RWPE2 (cell line): Measurements from ENCODE around the gene KRTAP10-9.

Source experiments
- ATAC-seq: fragments of 200-7000 bp; cut with Tn5 transposase; 3 replicates; pipeline ENCODE4 v1.9.1; 2021; ENCODE audit warnings: low read depth
- DNase-seq: peaks from one replicate; pipeline ENCODE4 v3.0.0-alpha.2; 2020; ENCODE audit warnings: low spot score
- H3K27ac ChIP-seq: fragments of 450-650 bp; 2 replicates; pipeline ENCODE4 v1.5.1; 2017; ENCODE audit warnings: mild to moderate bottlenecking; ENCODE audit not compliant: poor library complexity, severe bottlenecking
- H3K27me3 ChIP-seq: fragments of 250-450 bp; sonication (Bioruptor Pico); 2 replicates; pipeline ENCODE4 v1.5.1; 2021; ENCODE audit warnings: mild to moderate bottlenecking, moderate library complexity; ENCODE audit not compliant: insufficient read depth, poor library complexity, severe bottlenecking
- H3K36me3 ChIP-seq: fragments of 250-450 bp; sonication (Bioruptor Pico); 2 replicates; pipeline ENCODE4 v1.5.1; 2020; ENCODE audit warnings: low read depth, mild to moderate bottlenecking, moderate library complexity
- H3K4me1 ChIP-seq: fragments of 250-450 bp; sonication (Bioruptor Pico); 2 replicates; pipeline ENCODE4 v1.5.1; 2021; ENCODE audit warnings: mild to moderate bottlenecking, moderate library complexity; ENCODE audit not compliant: insufficient read depth, poor library complexity, severe bottlenecking
- H3K4me3 ChIP-seq: fragments of 250-450 bp; sonication (Bioruptor Pico); 2 replicates; pipeline ENCODE4 v1.5.1; 2021; ENCODE audit warnings: mild to moderate bottlenecking, moderate library complexity; ENCODE audit not compliant: severe bottlenecking
- H3K9me3 ChIP-seq: fragments of 250-450 bp; sonication (Bioruptor Pico); 2 replicates; pipeline ENCODE4 v1.5.1; 2021; ENCODE audit warnings: mild to moderate bottlenecking, moderate library complexity; ENCODE audit not compliant: severe bottlenecking
- CTCF ChIP-seq: fragments of 450-650 bp; IDR thresholded peaks from one replicate; pipeline ENCODE4 v1.5.1; 2017; ENCODE audit warnings: mild to moderate bottlenecking, moderate library complexity; ENCODE audit not compliant: poor library complexity, severe bottlenecking

KRTAP10-9 gene

GRCh38 chr21:44581158-44581557 is 45.7 kb upstream of the KRTAP10-9 start:
- ATAC-seq (no peak), DNase-seq (no peak)
- Histone ChIP-seq H3K27me3 (peaks cover 7% of the 10 kb centered on the region), H3K36me3 (no peaks in the 10 kb centered on the region), H3K4me1 (no peaks in the 10 kb centered on the region), H3K27ac (no peak overlapping the region), H3K9me3 (peaks cover 10% of the 10 kb centered on the region), H3K4me3 (no peak overlapping the region)
- no peak for TF ChIP-seq CTCF

- Histone ChIP-seq H3K4me1 (no peaks in the 10 kb centered on the region), H3K4me3 (no peak overlapping the region), H3K36me3 (no peaks in the 10 kb centered on the region), H3K27me3 (peaks cover 11% of the 10 kb centered on the region), H3K9me3 (peaks cover 10% of the 10 kb centered on the region), H3K27ac (no peak overlapping the region)
- DNase-seq (no peak), ATAC-seq (no peak)
- TF ChIP-seq CTCF = no peak
Measured at GRCh38 chr21:44582055-44582454, 44.8 kb upstream of the KRTAP10-9 start.

GRCh38 chr21:44583089-44583799 is 43.6 kb upstream of the KRTAP10-9 start:
- Histone ChIP-seq H3K36me3 (no peaks in the 10 kb centered on the region), H3K4me3 (no peak overlapping the region), H3K4me1 (no peaks in the 10 kb centered on the region), H3K27ac (no peak overlapping the region), H3K9me3 (peaks cover 10% of the 10 kb centered on the region), H3K27me3 (peaks cover 11% of the 10 kb centered on the region)
- ATAC-seq (no peak), DNase-seq (no peak)
- TF ChIP-seq CTCF = no peak

GRCh38 chr21:44583800-44584147 is 43.1 kb upstream of the KRTAP10-9 start:
- no peak overlapping the region for H3K27ac ChIP-seq
- no peak for TF ChIP-seq CTCF
- H3K27me3 ChIP-seq = peaks cover 11% of the 10 kb centered on the region
- DNase-seq (no peak), ATAC-seq (no peak)
- no peaks in the 10 kb centered on the region for H3K36me3 ChIP-seq
- H3K4me3 ChIP-seq = no peak overlapping the region
- no peaks in the 10 kb centered on the region for H3K4me1 ChIP-seq
- H3K9me3 ChIP-seq = peaks cover 10% of the 10 kb centered on the region

- TF ChIP-seq CTCF = no peak
- H3K27me3 ChIP-seq = peaks cover 11% of the 10 kb centered on the region
- DNase-seq = no peak
Measured at GRCh38 chr21:44585892-44586291, 41.0 kb upstream of the KRTAP10-9 start.

More at GRCh38 chr21:44585892-44586291, 41.0 kb upstream of the KRTAP10-9 start:
- no peaks in the 10 kb centered on the region for H3K4me1 ChIP-seq
- peaks cover 9% of the 10 kb centered on the region for H3K9me3 ChIP-seq
- no peak for ATAC-seq
- no peak overlapping the region for H3K4me3 ChIP-seq
- no peak overlapping the region for H3K27ac ChIP-seq
- H3K36me3 ChIP-seq = no peaks in the 10 kb centered on the region
